Ascending aorta (tissue), 2 donors: ENCODE results near the gene PEX5L. TPM values are rescaled to one million over a fixed set of nuclear protein-coding genes. Genes with fewer than 3 reads are reported as not detected.

ENCODE experiments used
- DNase-seq, 2 donors: peaks; one replicate each; pipeline ENCODE4 v3.0.0-alpha.2; 2019; ENCODE audit warnings: low spot score in 2 of 2
- H3K27ac ChIP-seq, 2 donors: fragments of 200-600 bp; sonication (generic); one replicate each; pipeline ENCODE4 v1.5.1; 2016 to 2017; ENCODE audit warnings: mild to moderate bottlenecking in 1 of 2
- H3K27me3 ChIP-seq: fragments of 200-600 bp; sonication (generic); one replicate; pipeline ENCODE4 v1.5.1; 2017
- H3K36me3 ChIP-seq, 2 donors: fragments of 200-600 bp; sonication (generic); one replicate each; pipeline ENCODE4 v1.5.1; 2016
- H3K4me1 ChIP-seq, 2 donors: fragments of 200-600 bp; sonication (generic); one replicate each; pipeline ENCODE4 v1.5.1; 2016 to 2017; ENCODE audit warnings: mild to moderate bottlenecking in 1 of 2
- H3K4me3 ChIP-seq, 2 donors: fragments of 200-600 bp; sonication (generic); one replicate each; pipeline ENCODE4 v1.5.1; 2016 to 2017; ENCODE audit warnings: mild to moderate bottlenecking in 1 of 2
- H3K9me3 ChIP-seq, 2 donors: fragments of 200-600 bp; sonication (generic); one replicate each; pipeline ENCODE4 v1.5.1; 2016
- CTCF ChIP-seq, 3 experiments: fragments of 200-600 bp in 2 of 3; fragments of 450-650 bp in 1 of 3; sonication (generic) in 2 of 3; IDR thresholded peaks; one replicate each; pipeline ENCODE4 v1.5.1; 2016 to 2019; ENCODE audit warnings: antibody characterized with exemption in 3 of 3, mild to moderate bottlenecking in 1 of 3, moderate library complexity in 1 of 3
- intact Hi-C: fragments of 100-400 bp; cut with DNase I; formaldehyde crosslinking; loops from one replicate; pipeline ENCODE4 v1.15.1; 2023
- total RNA-seq: library from RNA; depleted of rRNA; stranded (reverse); fragments of >200 nt; gene quantifications from one replicate; pipeline ENCODE4 v1.1.0, GENCODE V29; 2016

Gene PEX5L
- total RNA-seq, 1 donor from 2014 or later, result 0.11 TPM

DNA sequence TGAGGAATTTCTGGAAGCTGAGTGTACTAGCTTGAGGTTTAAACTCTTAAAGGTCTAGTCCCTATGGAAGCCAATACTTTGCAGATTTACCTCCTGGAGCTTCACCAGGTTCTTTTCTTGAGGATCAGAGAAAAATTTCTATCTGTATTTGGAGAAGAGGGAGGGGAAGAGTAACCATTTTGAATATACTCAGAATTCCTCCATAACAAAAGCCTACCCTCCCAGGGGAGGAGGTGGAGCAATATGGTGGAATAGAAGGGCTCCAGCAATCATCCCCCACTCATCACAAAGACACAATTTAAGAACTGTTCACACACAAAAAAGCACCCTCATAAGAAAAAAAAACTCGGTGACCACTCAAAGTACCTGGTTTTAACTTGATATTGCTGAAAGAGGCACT is 36.0 kb upstream of the PEX5L start:
- Histone ChIP-seq H3K4me3 (no peak overlapping the region), H3K4me1 (no peaks in the 10 kb centered on the region), H3K36me3 (no peaks in the 10 kb centered on the region), H3K27ac (no peak overlapping the region), H3K9me3 (no peaks in the 10 kb centered on the region), H3K27me3 (no peaks in the 10 kb centered on the region)
- intact Hi-C loops, result no loop called here
- no peak for TF ChIP-seq CTCF (IDR thresholded peaks at IDR 0.05)
- DNase-seq, result no peak

- no peaks in the 10 kb centered on the region for H3K9me3 ChIP-seq
- intact Hi-C loops, result no loop called here
Observed at GRCh38 chr3:180070925-180071324, 34.2 kb upstream of the PEX5L start.

GRCh38 chr3:180068023-180068422 is 31.3 kb upstream of the PEX5L start:
- intact Hi-C loops, result no loop called here
- no peak overlapping the region for H3K27ac ChIP-seq
- H3K27me3 ChIP-seq, result no peaks in the 10 kb centered on the region
- no peak for TF ChIP-seq CTCF (IDR thresholded peaks at IDR 0.05)
- no peaks in the 10 kb centered on the region for H3K36me3 ChIP-seq
- no peaks in the 10 kb centered on the region for H3K4me1 ChIP-seq
- no peak overlapping the region for H3K4me3 ChIP-seq
- no peaks in the 10 kb centered on the region for H3K9me3 ChIP-seq
- no peak for DNase-seq

More at GRCh38 chr3:180070925-180071324, 34.2 kb upstream of the PEX5L start:
- Histone ChIP-seq H3K4me3 (no peak overlapping the region), H3K27me3 (no peaks in the 10 kb centered on the region), H3K4me1 (no peaks in the 10 kb centered on the region), H3K36me3 (no peaks in the 10 kb centered on the region), H3K27ac (no peak overlapping the region)
- TF ChIP-seq CTCF (IDR thresholded peaks at IDR 0.05), result no peak
- no peak for DNase-seq

GRCh38 chr3:180066598-180066997 is 29.9 kb upstream of the PEX5L start:
- Histone ChIP-seq H3K4me3 (no peak overlapping the region), H3K4me1 (no peaks in the 10 kb centered on the region), H3K27ac (no peak overlapping the region), H3K27me3 (no peaks in the 10 kb centered on the region), H3K36me3 (no peaks in the 10 kb centered on the region), H3K9me3 (no peaks in the 10 kb centered on the region)
- TF ChIP-seq CTCF (IDR thresholded peaks at IDR 0.05), result no peak
- intact Hi-C loops, result no loop called here
- DNase-seq, result no peak

DNA sequence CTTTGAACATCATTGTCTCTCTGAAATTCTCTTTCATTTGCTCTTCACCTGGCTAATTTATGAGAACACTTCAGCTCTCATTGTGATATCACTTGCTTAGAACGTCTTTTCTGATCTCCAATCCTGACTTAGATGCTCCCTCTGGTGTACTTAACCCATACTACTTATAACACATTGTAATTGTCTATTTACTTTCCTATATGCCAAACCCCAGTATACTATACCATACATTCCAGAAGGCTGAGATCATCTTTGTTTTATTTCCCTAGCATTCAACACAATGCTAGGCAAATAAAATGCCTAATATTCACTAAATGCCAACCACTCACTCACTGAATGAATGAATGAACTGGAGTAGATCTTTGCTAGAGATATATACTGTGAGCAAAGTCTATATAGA is 27.0 kb upstream of the PEX5L start:
- H3K36me3 ChIP-seq, result no peaks in the 10 kb centered on the region
- no peaks in the 10 kb centered on the region for H3K27me3 ChIP-seq
- DNase-seq, result no peak
- no peak overlapping the region for H3K27ac ChIP-seq
- intact Hi-C loops, result no loop called here
- H3K9me3 ChIP-seq, result no peaks in the 10 kb centered on the region
- TF ChIP-seq CTCF (IDR thresholded peaks at IDR 0.05), result no peak
- no peaks in the 10 kb centered on the region for H3K4me1 ChIP-seq
- H3K4me3 ChIP-seq, result no peak overlapping the region

DNA sequence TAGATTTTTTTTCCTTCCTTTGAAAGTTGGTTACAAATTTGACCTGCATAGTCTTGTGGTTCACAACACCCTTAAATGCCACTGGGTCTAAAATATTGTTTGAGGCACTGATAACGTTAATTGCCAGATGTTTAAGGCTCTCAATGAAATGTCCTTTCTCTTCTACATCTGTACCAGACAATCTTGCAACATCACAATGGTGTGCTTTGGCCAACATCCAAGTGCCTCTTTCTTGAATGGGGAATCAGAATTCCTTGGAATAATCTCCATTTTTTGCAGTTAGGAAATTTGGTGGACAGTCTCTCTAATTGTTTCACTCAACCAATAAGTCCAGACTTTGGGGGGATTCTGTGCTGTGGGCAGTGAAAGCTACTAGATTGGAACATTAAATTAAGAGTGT is 26.0 kb upstream of the PEX5L start:
- intact Hi-C loops, result no loop called here

More for the DNA sequence above, 26.0 kb upstream of the PEX5L start:
- Histone ChIP-seq H3K27ac (no peak overlapping the region), H3K4me3 (no peak overlapping the region), H3K27me3 (no peaks in the 10 kb centered on the region), H3K4me1 (no peaks in the 10 kb centered on the region), H3K9me3 (no peaks in the 10 kb centered on the region), H3K36me3 (no peaks in the 10 kb centered on the region)
- TF ChIP-seq CTCF (IDR thresholded peaks at IDR 0.05), result no peak
- no peak for DNase-seq
